LNCAP (cell line): ENCODE results near the gene CCDC93.

ENCODE experiments used
- TF ChIP-seq, protein P1 (sequence below): fragments of 450-650 bp; IDR thresholded peaks from 2 replicates; pipeline ENCODE4 v1.5.1; 2017; ENCODE audit warnings: mild to moderate bottlenecking

CCDC93 gene

DNA sequence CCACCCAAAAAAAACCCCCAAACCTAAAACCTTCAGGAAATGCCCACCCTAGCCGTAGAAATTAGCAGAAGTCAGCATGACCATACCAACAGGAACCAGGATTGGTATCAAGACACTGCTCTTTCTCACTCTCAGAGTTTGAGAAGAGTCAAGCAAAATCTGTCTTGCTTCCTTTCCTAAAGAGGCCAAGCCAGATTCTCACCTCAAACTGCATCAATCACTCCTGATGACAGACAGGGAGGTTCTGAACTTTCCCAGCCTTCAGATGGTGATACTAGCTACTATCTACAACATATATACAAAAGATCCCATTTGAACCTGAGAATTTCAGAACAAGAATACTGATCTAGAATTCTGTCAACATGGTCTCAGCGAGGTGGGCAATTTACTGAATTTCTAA, 29.7 kb downstream of the CCDC93 start:
- TF ChIP-seq, protein P1, sequence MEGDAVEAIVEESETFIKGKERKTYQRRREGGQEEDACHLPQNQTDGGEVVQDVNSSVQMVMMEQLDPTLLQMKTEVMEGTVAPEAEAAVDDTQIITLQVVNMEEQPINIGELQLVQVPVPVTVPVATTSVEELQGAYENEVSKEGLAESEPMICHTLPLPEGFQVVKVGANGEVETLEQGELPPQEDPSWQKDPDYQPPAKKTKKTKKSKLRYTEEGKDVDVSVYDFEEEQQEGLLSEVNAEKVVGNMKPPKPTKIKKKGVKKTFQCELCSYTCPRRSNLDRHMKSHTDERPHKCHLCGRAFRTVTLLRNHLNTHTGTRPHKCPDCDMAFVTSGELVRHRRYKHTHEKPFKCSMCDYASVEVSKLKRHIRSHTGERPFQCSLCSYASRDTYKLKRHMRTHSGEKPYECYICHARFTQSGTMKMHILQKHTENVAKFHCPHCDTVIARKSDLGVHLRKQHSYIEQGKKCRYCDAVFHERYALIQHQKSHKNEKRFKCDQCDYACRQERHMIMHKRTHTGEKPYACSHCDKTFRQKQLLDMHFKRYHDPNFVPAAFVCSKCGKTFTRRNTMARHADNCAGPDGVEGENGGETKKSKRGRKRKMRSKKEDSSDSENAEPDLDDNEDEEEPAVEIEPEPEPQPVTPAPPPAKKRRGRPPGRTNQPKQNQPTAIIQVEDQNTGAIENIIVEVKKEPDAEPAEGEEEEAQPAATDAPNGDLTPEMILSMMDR = no peak

DNA sequence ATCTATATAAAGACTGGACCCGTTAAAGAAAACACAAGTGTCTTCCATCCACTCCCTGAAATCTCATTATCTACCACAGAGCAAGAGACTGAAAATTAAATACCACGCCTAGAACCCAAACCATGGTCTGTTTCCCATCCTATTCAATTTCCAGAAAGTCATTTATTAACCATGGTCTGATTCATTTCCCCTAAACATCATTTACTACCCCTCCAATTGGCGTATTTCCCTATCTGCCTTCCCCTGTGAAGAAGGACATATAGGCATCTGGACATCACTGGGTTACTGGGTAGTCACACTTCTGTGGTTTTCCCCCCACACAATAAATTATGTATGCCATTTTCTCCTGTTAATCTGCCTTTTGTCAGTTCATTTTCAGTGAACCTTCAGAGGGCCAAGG, 30.8 kb downstream of the CCDC93 start:
- TF ChIP-seq, protein P1 = no peak

DNA sequence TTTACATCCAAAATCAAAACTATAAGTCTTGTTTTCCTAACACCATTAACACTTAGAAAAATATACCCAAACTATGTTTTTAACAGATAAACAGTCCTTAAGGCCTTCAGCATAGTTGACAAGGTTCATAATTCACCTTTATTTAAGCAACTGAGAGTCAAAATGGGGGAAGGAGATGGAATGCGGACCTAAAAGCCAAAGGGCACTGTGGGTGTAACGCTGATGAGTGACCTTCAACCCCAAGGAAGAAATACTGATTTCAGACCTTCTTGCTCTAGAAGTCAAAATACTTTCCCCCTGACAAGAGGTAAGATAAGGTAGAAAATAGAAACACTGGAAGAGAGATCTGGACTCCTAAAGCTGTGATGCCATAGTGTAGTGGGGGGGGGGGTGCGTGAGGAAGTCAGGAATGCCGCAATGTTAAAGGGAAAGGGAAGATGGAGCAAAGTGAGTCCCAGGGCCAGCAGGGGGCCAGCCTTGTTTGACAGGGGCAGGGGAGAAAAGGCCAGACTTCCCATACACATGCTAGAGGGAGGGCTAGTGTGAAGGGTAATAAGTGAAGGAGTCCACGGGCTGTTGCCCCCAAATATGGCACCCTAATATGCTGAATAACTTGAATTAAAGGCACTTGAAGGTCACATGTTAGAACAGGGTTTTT, 31.4 kb downstream of the CCDC93 start:
- TF ChIP-seq, protein P1 = no peak

DNA sequence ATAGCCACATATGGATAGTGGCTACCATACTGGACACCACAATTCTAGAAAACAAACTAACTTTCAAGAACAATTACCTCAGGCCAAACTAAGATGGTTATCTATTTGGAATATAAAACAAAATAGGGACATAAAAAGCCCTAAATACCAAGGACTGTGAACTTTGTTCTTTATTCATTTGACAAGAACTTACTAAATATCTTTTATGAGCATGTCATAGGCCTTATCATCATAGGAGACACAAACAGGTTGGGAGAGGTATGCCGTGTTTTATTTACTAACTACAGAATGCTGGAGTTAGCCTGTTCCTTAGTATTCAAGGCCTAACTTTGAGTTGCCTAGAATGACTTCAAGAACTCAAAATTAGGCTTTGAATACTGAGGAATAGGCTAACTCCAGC, 32.1 kb downstream of the CCDC93 start:
- TF ChIP-seq, protein P1 = no peak

DNA sequence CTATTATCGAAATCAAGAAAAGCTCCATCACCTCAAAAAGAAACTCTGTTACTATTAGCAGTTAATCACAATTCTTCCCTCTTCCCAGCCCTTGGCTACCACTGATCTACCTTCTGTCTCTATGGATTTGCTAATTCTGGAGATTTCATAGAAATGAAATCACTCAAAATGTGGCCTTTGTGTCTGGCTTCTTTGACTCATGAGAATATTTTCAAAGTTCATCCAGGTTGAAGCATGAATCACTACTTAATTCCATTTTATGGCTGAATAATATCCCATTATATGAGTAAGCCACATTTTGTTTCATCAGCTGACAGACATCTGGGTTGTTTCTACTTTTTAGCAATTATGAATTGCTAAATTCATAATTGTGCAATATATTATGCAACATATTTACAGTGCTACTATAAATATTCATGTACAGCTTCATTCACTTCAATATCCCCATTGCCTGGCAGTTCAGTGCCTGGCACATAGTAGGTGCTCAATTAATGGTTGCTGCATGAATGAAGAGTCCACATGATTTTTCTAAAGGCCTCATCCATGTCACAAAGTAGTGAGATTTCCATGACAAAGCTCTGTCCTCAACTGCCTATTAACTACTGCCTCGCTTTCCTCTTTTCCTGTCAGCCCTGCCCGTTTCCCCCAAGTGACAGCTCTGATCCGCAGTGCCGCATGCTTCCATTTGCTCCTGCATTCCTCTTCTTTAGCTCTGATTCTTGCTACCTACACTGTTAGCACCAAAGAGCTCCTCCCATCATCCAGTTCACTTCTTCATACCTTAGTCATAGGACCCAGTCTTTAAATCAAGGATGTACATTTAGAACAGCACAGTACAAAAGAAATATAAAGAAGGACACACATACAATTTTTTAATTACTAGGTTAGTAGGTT, 32.8 kb downstream of the CCDC93 start:
- TF ChIP-seq, protein P1 = no peak

DNA sequence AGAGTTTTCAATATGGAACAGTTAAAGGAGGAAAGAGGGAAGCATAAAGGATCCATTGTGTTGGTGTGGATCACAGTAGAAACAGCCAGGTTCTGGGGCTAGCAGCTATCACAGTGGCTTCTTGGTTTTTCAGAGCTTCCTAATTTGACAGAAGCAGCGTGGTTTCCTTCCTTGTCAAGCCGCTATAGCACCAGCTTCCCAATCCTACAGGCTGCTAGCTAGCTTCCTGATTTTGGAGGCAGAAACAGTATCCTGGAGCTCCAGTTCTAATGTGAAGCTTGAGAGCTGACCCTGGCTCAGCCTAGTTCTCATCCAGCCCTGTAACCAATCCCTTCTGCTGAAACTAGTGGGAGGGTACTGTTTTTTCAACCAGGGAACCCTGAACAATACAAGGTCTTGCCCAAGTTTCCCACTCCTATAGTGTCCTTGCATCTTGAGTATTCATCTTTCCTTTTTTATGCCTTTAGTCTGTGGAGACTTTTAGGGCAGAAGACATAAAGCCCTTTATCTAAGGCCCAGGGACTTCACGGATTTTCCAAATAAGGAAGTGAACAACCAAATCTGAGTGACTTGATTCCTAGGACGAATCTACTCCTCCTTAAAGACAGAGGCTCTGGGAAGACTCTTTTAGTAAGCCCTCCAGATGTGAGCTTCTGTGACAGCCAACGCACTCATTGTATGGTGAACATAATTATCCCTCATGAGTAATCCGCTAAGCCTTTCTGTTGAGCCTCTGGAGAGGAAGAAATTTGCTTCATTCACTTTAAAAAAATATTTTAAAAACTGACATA, 33.8 kb downstream of the CCDC93 start:
- TF ChIP-seq, protein P1 = no peak

DNA sequence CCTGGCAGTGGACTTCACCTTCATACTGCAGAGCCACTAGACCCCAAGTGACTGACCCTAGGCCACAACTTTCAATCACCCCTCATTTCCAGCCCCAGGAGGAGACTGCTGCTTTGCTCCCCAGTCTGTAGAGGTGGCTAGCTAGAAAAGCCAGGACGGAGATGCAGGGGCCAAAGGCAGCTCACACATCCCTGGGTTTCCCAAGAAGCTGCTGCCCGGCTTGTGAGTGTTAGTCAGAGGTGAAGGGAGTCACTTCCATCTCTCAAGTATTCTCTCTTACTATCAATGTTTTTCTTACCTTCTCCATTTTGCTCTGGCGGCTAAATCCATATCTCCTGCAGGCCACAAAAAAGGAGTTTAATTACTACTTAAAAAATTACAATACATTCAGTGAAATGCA, 36.2 kb downstream of the CCDC93 start:
- TF ChIP-seq, protein P1 = no peak
